DND-41 (cell line): ENCODE results near the gene CLCN2.

Source experiments
- CTCF ChIP-seq: IDR thresholded peaks from 2 replicates; pipeline ENCODE4 v1.5.1; 2012; ENCODE audit warnings: borderline replicate concordance, low read length, moderate library complexity, mild to moderate bottlenecking; ENCODE audit not compliant: poor library complexity, severe bottlenecking; ENCODE audit errors: extremely low read depth
- EZH2 ChIP-seq: IDR thresholded peaks from 3 replicates; pipeline ENCODE4 v1.6.1; 2012; ENCODE audit warnings: borderline replicate concordance, low read depth, mild to moderate bottlenecking, moderate library complexity, low read length, inconsistent platforms; ENCODE audit not compliant: severe bottlenecking

- TF ChIP-seq CTCF = no peak
- no peak for TF ChIP-seq EZH2
Observed at GRCh38 chr3:184334470-184335158, 26.8 kb downstream of the CLCN2 start.
